Lung (tissue), 12 donors: ENCODE data around the gene CNTN1. TPM values are rescaled to one million over a fixed set of nuclear protein-coding genes. Genes with fewer than 3 reads are reported as not detected.

Source experiments
- ATAC-seq: fragments of 200-7000 bp; cut with Tn5 transposase; one replicate; pipeline ENCODE4 v1.9.1; 2020; ENCODE audit warnings: moderate number of reproducible peaks; ENCODE audit not compliant: insufficient read depth, low FRiP score
- DNase-seq, 3 donors: peaks; one replicate each; pipeline ENCODE4 v3.0.0-alpha.2; 2013 to 2017
- H3K27ac ChIP-seq, 2 donors: one replicate each; pipeline ENCODE4 v1.5.1; 2013; ENCODE audit warnings: mild to moderate bottlenecking in 2 of 2, moderate library complexity in 2 of 2, control low read depth in 1 of 2, inconsistent platforms in 1 of 2, low read depth in 1 of 2, low read length in 1 of 2
- H3K27me3 ChIP-seq, 3 donors: one replicate each; pipeline ENCODE4 v1.5.1; 2013; ENCODE audit warnings: low read length in 2 of 3; ENCODE audit not compliant: control insufficient read depth in 3 of 3, insufficient read depth in 3 of 3
- H3K36me3 ChIP-seq, 4 donors: one replicate each; pipeline ENCODE4 v1.5.1; 2013; ENCODE audit warnings: low read length in 4 of 4, mild to moderate bottlenecking in 1 of 4, moderate library complexity in 1 of 4; ENCODE audit not compliant: control insufficient read depth in 4 of 4, insufficient read depth in 4 of 4
- H3K4me1 ChIP-seq, 5 donors: one replicate each; pipeline ENCODE4 v1.5.1; 2013; ENCODE audit warnings: low read length in 5 of 5, mild to moderate bottlenecking in 2 of 5, moderate library complexity in 1 of 5; ENCODE audit not compliant: control insufficient read depth in 5 of 5, insufficient read depth in 5 of 5
- H3K4me3 ChIP-seq: one replicate; pipeline ENCODE4 v1.5.1; 2013; ENCODE audit warnings: mild to moderate bottlenecking, control low read depth, moderate library complexity
- H3K9ac ChIP-seq, 2 donors: one replicate each; pipeline ENCODE4 v1.5.1; 2013; ENCODE audit warnings: low read length in 2 of 2, control low read depth in 1 of 2; ENCODE audit not compliant: insufficient read depth in 1 of 2
- H3K9me3 ChIP-seq, 4 donors: one replicate each; pipeline ENCODE4 v1.5.1; 2013; ENCODE audit warnings: low read length in 3 of 4, mild to moderate bottlenecking in 1 of 4, moderate library complexity in 1 of 4; ENCODE audit not compliant: control insufficient read depth in 4 of 4, insufficient read depth in 3 of 4
- CTCF ChIP-seq: IDR thresholded peaks from 2 replicates; pipeline ENCODE4 v1.5.1; 2012; ENCODE audit warnings: mild to moderate bottlenecking; ENCODE audit errors: control extremely low read depth, extremely low read depth
- WGBS, 2 donors: extraction: QIAGEN DNeasy Blood & Tissue Kit; methylation state at CpG; one replicate each; pipeline ENCODE4 v1.1.7; 2013; 5-methylcytosine and 5-hydroxymethylcytosine counted together
- polyA plus RNA-seq, 2 donors: library from polyadenylated mRNA; stranded (reverse); fragments of 200-250 nt; gene quantifications; one replicate each; pipeline ENCODE4 v1.2.1, GENCODE V29; 2013
- total RNA-seq, 2 donors: library from RNA; depleted of rRNA in 1 of 2; stranded (reverse); fragments of >200 nt in 1 of 2; gene quantifications; one replicate each; pipeline ENCODE4 v1.2.1, GENCODE V29; 2014 to 2021
- donor health status: control.
- donor health status: control.
- donor health status: Bipolar disorder and iron deficiency.
- donor health status: healthy.
- donor health status: DM: yes; HTN: yes; CAD: no.

Gene CNTN1
- total and polyA plus RNA-seq, 4 donors, result 0.10 to 47.6 (median 1.1) TPM

DNA sequence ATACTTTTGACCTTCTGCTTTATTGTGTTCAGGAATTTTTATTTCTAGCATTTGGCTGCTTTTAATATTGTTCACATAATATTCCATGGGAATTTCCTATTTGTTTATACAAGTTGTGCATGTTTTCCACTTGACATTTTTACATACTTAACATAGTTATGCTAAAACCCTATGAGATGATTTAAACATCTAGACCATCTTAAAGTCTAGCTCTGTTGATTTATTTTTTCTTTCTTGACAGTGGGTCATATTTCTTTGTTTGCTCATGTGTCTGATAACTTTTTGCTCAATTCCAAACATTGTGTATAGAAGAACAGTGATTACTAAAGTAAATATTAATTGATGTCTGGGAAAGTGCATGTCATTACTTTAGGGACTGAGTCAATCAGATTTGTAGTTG is 293.8 kb downstream of the CNTN1 start:
- Histone ChIP-seq H3K9me3 (peaks cover 0 to 2% (median 0%) of the 10 kb centered on the region in 4 donors), H3K4me3 (no peak overlapping the region), H3K9ac (no peak overlapping the region), H3K36me3 (no peaks in the 10 kb centered on the region), H3K27me3 (no peaks in the 10 kb centered on the region), H3K27ac (no peak overlapping the region), H3K4me1 (no peaks in the 10 kb centered on the region)
- ATAC-seq, result no peak
- no peak for DNase-seq
- no peak for TF ChIP-seq CTCF

GRCh38 chr12:40988355-40988754 is 296.1 kb downstream of the CNTN1 start:
- H3K36me3 ChIP-seq, result no peaks in the 10 kb centered on the region
- H3K27me3 ChIP-seq, result no peaks in the 10 kb centered on the region
- DNase-seq (no peak), ATAC-seq (no peak)
- H3K4me3 ChIP-seq, result no peak overlapping the region
- H3K4me1 ChIP-seq, result no peaks in the 10 kb centered on the region
- H3K9ac ChIP-seq, result no peak overlapping the region
- TF ChIP-seq CTCF, result no peak
- H3K27ac ChIP-seq, result no peak overlapping the region
- H3K9me3 ChIP-seq, result peaks cover 0 to 2% (median 0%) of the 10 kb centered on the region in 4 donors
- 84 to 89% methylated on average over 1 of the region's 1 CpG for WGBS, 2 donors

- Histone ChIP-seq H3K9ac (no peak overlapping the region), H3K9me3 (peaks cover 0 to 2% (median 0%) of the 10 kb centered on the region in 4 donors), H3K4me3 (no peak overlapping the region), H3K27me3 (no peaks in the 10 kb centered on the region), H3K4me1 (no peaks in the 10 kb centered on the region), H3K36me3 (no peaks in the 10 kb centered on the region), H3K27ac (no peak overlapping the region)
- ATAC-seq, result no peak
- no peak for DNase-seq
- WGBS, 2 donors, result 78 to 86% methylated on average over 2 of the region's 2 CpGs
- TF ChIP-seq CTCF, result no peak
Observed at GRCh38 chr12:40988824-40989223, 296.6 kb downstream of the CNTN1 start.

DNA sequence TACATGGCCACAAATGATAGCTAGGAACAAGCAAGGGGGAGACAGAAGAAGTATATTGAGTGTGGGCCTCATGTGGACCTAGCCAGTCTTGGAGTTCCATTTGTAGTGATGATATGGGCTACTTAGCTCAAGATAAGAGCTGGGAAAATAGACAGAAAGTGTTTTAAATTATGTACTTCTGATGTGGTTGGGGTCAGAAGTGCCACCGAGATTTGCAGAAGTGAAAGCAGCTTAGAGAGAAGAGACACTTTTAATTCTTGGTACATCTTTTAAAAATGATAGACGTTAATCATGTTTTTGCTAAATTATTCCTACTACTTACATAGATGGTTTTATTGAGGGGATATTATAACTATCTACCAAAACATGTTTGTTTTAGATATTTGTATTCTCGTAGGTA is 297.5 kb downstream of the CNTN1 start:
- no peaks in the 10 kb centered on the region for H3K9me3 ChIP-seq
- no peaks in the 10 kb centered on the region for H3K36me3 ChIP-seq
- no peaks in the 10 kb centered on the region for H3K27me3 ChIP-seq
- TF ChIP-seq CTCF, result no peak
- 78 to 81% methylated on average over 3 of the region's 3 CpGs for WGBS, 2 donors
- no peak for ATAC-seq
- no peak overlapping the region for H3K4me3 ChIP-seq
- H3K4me1 ChIP-seq, result no peaks in the 10 kb centered on the region
- no peak for DNase-seq
- H3K27ac ChIP-seq, result no peak overlapping the region
- H3K9ac ChIP-seq, result no peak overlapping the region
